Smooth muscle cell of the brain vasculature (primary cell): Measurements from ENCODE around the gene PPP1R9B.
A peak's percentile ranks its signal among the peaks of the same experiment; 100 is the strongest.

ENCODE experiments used
- DNase-seq: peaks from one replicate; pipeline ENCODE4 v3.0.0-alpha.2; 2012; ENCODE audit warnings: low read depth, low spot score

The PPP1R9B gene

DNA sequence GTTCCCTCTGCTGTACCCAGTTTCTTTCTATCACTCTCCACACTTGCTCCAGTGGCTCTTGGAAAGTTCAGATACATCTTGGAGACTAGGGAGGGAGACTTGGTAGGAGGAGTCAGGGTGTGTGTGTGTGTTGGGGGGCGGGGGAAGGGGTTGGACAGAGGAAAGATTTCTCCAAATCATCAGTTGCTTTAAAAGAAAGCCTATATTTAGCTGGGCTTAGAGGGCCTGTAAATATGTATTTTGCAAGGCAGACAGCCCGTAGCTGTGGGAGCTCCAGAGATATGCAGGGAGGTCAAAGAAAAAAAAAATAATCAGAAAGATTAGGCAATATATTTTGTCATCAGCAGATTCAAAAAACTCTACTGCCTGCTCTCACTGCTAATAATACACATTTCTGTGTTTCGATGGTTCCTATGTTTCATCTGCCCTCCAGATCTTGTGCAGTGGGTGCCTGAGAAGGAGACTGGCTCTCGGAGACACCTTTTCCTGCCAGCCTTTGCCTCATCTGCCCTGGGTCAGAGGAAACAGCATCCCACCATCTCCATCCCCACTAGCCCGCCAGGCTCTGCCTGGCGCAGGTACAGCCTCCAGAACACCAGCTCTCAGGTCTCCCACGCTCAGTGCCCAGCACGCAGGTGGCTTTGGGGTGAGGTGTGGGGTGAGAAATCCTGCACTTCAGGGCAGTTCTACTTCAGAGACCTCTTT is 4.8 kb upstream of the PPP1R9B start:
- DNase-seq: no peak

DNA sequence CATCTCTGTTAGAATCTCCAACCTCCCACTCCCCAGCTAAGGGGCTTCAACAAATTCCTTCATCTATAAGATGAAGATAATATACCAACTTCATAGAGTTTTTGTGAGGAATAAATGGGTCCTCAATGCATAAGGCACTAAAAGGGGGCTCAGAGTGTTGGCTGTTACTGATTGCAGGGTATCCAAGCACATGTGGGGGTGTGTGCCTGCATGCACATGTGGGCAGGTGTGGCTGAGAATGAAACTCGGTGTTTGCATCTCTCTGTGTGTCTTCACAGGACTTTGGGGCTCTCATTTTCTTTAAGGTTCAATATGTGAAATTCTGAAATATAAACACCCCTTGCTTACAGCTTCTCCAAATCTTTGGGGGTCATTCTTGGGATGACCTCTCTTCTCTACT is 4.1 kb upstream of the PPP1R9B start:
- no peak for DNase-seq

DNA sequence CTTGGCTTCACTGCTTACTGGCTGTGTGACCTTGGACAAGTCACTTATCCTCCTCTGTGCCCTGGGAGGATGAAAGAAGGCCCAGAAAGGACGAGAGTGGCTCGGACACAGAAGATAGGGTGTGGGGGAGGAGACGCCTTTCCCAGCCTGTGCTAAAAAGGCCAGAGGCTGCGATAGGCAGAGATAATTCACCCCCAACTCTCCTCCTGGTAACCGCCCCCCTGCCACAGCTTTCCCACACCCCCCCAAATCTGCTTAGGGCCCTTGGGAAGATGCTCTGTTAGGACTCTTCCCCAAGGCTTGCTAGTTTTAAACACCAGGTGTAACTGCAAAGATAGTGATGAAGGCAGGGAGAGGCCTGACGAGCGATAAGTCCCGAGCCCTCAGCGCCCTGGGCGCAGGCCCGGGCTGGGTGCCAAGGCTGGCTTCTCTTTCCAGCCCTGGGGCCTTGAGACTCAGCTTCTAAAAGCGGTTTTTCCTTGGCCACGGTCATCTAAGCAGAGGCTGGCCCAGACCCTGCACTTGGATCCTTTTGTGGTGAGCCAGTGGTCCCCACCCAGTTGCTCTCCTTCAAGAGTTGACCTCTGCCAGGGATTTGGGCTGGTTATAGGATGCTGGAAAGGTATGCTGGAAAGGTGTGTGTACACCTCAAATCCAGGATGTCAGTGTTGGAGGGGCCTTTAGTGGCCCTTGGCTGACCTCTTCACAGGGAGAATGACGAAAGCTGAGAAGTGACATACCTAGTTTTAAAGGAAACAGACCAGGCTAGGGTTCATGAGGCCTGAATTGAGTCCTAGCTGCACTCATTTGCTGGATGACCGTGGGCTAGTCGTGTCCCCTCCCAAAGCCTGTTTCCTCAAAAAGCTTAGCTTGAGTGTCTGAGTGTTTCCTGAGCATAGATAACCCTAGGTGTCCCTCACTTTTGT is 3.4 kb upstream of the PPP1R9B start:
- no peak for DNase-seq

DNA sequence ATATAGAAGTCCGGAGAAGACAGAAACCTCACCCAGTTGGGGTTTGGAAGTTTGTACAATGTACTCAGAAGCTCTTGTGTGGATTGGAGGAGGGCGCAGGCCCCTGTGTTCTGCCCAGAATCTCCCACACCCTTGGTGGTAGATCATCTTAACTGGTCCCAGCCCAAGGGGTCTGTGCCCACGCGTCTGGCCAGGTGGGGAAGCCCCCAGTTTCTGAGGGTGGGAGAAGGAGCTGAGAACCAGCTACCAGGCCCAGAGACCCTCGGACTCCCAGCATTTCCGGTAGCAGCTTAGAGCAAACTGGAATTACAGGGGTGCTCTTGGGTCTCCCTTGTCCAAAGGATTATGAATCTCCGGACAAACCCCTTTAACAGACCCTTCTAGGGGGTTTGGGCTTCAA is 2.3 kb upstream of the PPP1R9B start:
- DNase-seq: no peak

GRCh38 chr17:50151937-50152547 is 1.6 kb upstream of the PPP1R9B start:
- DNase-seq: peak; percentile 47

DNA sequence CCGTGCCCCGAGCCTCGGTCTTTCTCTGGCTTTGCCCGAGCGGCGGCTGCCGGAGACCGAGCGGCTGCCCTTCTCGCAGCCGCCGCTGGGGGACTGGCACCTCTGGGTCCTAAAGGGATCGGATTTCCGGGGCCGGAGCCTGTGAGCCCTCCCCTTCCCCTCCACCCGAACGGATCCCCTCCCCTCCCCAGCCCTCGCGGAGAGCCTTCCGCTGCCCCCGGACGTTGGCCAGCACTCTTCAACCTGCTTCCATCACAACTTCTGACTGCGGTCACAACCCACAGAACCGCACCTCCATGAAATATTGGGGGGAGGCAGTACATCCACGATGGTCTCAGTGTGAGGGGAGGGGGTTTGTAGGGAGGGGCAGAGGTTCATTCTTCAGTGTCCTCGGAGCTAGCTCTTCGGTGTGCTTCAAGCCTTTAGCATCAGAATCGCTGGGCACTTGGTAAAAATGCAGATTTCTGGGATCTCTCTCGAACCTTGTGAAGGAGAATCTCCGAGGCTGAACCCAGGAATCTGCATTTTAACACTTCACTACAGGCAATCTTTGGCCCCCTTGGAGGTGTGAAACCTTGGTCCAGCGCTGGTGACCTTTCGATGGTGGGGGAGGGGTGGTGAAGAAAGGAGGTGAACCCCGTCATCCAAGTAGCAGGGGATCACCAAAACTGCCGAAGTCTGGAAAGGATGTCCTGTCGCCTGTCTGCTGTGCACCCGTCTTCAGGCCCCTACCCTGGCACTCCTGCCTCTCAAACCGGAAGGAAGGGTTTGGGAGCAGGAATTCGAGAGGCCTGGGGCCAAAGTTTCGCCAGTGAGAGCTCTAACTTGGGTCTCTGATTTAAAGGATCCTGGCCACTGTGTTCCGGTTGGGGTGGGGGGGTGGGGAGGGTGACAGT is 812 bp upstream of the PPP1R9B start:
- DNase-seq: peak; percentile 75

DNA sequence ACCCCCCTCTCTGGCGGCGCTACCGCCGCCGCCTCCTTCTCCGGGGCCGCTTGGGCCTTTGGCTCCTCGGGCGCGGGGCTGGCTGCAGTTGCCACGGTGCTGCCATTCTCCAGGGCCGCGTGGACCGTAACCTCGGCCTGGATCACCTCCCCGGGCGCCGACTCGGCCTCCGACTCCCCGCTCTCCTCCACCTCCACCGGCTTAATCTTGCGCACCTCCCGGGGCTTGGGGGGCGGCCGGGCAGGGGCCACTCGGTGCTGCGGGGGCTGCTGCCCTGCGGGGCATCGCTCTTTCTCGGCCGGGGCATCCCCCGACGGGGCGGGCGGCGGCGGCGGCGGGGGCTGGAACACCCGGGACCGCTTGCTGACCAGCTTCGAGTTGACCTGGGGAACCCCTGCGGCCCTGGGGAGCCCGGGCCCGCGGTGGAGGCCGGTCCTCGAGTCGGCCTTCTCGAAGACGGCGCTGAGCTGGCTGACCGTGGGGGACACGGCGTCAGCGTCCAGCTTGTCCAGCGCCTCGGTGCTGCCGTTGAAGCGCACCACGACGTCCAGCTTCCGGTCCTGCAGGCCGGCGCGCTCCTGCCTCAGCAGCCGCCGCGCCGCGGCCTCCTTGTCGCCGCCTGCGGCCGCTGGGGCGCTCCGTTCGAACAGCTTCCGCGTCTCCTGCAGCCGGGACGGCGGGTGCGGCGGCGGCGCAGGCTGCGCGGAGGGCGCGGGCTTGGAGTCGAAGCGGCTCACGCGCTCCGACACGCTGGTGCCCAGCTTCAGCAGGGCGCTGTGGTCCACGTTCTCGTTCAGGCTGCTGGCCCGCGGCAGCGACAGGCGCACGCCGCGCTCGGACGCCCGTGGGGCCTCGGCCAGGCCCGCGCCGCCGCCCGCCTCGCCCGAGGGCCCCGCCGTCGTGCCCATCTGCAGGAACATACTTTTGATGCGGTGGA is 792 bp downstream of the PPP1R9B start:
- DNase-seq: no peak

DNA sequence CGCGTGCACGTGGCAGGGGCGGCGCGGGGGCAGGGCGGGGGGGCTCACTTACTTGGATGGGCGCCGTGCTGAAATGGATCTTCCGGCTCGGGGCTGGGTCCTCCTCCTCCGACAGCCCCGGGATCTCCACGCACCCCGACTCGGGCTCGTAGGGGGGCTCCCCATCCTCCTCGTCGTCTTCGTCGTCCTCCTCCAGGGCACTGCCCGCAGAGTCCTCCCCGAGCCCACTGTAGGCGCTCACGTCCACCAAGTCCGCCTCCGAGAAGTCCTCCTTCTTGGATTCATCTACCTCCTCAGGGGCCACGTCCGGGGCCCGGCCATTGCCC is 1.4 kb downstream of the PPP1R9B start:
- no peak for DNase-seq

- no peak for DNase-seq
Observed at GRCh38 chr17:50148226-50149090, 2.0 kb downstream of the PPP1R9B start.

GRCh38 chr17:50147841-50148225 is 2.6 kb downstream of the PPP1R9B start:
- DNase-seq: no peak

DNA sequence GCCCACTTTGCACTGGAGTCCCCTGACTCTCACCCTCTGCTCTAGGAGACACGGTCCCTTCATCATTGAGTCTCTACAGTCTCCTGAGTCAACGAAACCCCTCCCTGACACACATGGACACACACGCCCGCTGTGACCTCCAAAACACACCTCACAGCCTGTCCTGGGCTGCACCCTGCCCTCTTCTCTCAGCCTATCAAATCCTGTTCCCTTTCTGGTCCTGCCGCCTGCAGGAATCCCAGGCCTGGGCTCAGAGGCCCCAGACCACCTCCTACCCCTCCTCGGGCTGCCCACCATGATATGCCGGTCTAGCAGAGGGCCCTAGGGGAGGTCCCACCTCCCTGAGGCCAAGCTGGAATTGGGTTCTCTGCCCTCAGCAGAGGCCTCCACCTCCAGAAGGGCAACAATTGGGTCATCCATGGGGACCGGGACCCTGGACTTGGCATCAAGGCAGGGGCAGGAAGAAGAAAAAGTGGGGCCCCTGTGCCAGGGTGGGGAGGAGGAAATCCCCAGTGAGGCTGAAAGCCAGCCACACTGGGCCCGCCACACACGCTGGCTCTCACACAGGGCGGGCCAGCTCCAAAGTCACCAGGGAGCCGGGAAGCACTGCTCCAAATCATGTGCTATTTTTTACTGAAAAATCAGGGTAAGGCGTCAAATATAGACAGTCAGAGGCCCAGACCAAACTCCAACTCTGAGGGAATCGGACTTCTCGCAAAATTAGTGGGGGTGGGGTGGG is 3.4 kb downstream of the PPP1R9B start:
- no peak for DNase-seq

GRCh38 chr17:50146230-50146926 is 4.1 kb downstream of the PPP1R9B start:
- no peak for DNase-seq

DNA sequence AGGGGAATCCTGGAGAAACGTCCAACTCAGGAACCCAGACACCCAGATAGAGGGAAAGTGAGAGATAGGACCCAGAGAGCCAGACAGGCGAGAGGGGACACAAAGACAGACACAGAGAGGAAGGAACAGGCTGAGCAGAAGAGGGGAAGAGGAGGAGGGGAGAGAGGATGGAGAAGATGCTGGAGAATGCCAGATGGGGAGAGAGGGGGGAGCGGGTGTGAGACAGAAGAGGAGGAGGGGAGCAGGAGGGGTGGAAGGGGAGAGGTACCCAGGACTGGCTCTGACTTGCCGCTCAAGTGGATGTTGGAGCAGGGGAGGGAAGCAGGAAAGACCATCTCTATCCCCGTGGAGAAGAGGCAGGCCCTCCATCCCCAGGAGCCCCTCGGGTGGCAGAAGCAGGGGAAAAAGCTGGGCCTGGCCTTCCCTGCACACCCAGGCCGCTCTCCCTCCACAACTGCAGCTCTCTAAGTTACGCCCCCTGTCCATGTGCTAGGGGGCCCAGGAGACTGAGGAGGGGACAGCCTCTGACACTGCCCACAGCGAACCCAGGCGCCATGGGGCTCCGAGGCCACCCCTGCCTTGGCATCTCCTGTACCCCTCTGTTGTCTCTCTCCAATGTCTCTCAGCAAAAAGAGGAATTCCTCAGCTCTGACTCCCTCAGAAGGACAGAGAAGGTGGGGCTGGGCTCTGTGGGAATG is 4.8 kb downstream of the PPP1R9B start:
- DNase-seq: no peak

- no peak for DNase-seq
Observed at GRCh38 chr17:50144845-50145531, 5.5 kb downstream of the PPP1R9B start.

DNA sequence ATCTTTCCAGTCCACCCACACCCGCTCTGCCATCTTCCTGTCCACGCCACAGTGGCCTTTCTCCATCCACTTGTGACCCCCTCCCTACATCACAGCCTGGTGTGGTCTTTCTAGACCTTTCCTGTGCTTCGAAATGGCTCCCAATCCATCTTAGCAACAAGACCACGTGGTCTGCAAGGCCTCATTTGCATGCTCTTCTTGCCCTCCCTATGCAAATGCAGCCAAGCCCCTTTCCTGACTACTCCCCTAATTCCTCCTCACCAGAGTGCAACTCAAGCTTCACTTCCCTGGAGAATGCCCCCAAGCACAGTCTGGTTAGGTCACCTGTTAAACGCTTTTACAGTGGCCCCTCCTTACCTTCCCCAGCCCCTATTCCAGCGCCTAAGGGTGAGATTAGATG is 6.1 kb downstream of the PPP1R9B start:
- no peak for DNase-seq

GRCh38 chr17:50143461-50144176 is 6.9 kb downstream of the PPP1R9B start:
- DNase-seq: no peak
